ENCODE measurements around the gene EFTUD2. TPM values are rescaled to one million over a fixed set of nuclear protein-coding genes. Genes with fewer than 3 reads are reported as not detected.
A peak's percentile ranks its signal among the peaks of the same experiment; 100 is the strongest.

Gene EFTUD2
- total RNA-seq, 1 experiment from 2014 or later = 215 TPM

DNA sequence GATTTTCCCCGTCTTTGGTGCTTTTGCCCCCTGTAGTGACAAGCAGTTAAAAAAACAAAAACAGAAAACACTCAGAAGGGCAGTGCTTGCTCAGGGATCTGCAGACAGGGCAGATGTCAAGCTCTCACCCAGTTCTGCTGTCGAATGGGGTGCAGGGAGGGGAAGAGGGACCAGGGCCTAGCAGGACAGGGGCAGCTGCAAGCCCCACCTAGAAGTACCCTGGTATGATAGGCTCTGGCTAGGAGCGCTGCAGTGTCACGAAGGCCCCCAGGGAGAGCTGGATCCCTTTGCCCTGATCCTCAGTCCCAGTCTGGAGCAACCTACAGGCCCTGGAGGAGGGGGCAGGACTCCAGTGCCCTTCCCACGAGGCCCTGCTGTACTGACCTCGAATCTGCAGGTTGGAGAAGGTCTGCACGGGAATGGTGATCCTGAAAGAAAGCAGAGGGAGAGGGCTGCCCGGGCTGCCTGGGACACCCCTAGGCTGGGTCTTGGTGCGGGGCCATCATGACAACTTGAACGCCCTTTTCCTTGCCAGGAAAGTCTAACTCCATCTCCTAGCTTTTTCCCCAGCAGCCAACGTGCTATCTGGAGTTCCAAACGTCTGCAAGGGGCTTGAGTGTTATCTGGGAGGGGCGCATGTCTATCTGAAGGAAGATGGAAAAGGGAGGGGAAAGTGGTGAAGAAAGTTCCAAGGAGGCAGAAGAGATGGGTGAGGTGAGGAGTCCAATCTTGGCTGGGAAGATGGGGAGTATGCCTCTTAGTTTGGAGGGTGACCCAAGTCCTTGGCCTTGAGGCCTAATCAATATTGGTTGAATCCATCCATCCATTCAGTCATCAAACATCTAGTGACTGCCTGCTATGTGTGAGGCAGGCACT, 11.2 kb upstream of the EFTUD2 start:
- DNase-seq (ENCODE audit: low spot score) = no peak

DNA sequence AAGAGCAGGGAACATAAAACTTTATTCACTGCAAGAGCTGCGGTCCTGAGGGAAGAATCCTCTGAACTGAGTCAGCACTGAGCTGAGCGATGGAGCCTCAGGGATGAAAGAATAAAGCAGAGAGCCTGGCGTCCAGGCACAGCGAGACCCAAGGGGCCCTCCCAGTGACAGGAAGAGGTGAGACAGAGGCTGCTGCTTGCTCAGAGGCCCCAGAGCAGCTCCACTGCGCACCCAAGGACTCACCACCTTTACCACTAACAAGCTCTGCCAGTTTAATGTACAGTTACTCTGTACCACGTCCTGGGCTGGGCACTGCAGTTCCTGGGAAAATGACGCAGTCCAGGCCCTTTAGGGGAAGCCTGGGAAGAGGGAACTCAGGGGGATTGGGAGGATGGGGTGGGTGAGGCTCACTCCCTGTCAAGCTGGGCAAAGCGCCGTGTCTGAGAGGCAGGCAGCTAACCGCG, 10.5 kb upstream of the EFTUD2 start:
- DNase-seq (ENCODE audit: low spot score) = peak; percentile 85

DNA sequence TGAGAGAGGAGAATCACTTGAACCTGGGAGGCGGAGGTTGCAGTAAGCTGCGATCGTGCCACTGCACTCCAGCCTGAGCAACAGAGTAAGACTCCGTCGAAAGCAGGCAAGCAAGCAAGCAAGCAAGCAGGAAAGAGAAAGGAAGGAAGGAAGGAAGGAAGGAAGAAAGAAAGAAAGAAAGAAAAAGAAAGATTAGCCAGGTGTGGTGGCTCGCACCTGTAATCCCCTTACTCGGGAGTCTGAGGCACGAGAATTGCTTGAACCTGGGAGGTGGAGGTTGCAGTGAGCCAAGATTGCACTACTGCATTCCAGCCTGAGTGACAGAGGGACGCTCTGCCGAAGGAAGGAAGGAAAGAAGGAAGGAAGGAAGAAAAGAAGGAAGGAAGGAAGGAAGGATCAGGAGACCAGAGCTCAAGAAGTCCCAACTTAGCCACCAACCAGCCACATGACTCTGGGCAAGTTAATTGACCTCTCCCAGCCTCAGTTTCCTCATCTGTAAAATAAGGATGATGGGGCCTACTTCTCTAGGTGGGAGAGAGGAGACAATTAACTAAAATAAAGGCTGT, 9.6 kb upstream of the EFTUD2 start:
- DNase-seq (ENCODE audit: low spot score) = no peak

DNA sequence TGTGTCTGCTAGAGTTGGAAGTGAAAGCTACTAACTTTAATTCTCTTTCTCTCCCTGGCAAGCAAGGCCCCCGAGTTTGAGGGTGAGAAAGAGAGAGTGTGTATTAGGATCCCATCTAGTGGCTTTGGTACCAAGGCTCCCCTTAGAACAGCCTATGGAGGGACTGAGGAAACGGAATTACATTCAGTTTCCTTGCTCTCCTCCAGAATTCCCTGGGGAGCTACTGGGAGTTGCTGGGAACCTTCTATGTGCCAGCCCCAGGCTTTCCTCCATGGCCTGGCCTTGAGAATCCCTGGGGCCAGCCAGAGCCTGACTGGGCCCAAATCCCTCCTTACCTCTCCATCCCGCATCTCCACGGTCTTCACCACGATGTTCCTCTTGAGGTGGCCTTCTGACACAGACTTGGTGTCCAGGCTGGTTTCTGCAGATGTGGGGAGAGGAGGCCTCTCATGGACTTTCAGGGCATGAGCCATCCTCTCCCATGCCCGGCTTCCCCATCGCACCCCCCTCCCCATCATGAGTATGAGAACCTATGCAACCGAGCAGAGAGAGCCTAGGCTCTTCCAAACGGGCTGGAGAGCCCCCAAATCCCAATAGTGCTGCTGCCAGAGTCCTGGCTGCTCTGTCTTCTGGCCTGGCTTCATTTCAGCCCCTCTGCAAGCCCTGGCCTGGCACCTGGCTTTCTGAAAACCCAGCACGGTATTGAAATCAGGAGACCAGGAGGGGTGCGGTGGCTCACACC, 8.7 kb upstream of the EFTUD2 start:
- DNase-seq (ENCODE audit: low spot score) = no peak

DNA sequence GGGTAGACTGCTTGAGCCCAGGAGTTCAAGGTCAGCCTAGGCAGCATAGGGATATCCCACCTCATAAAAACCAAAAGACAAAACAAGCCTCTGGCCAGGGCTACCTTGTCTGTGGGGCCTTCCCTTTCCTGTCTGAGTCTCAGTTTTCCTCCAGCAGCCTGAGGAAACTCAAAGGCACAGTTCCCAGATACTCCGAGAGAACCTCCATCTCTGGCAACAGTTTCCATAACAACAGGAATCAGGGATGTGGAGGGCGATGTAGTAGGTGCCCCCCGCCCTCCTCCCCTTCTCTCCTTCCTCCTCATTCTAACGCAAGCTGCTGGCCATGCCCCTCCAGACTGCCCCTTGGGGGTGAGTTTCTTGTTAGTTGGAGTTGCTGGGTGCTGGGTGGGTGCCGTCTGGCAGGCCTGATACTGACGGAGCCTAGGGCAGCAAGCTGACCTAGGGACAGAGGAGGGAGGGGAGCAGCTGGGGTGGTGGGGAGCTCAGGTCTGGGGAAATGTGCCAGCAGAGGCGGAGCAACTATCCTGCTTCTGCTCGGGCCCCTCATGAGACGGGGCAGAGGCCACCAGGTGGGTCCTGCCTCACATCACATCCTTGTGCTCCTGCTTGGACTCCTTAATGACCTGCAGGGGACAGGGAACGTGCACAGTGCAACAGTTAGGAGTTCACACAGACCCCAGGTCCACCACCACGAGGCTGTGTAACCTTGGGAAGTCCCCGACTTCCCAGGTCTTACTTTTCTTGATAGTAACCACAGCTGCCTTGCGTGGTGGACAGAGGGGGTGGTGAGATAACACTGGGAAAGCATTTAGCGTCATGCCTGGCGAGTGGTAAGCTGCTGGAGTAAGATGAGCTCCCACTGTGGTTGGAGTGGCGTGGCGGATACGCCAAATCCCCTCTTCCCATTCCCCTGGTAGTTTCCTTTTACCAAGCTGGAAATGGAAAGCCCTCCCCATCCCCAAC, 7.8 kb upstream of the EFTUD2 start:
- no peak for DNase-seq (ENCODE audit: low spot score)

DNA sequence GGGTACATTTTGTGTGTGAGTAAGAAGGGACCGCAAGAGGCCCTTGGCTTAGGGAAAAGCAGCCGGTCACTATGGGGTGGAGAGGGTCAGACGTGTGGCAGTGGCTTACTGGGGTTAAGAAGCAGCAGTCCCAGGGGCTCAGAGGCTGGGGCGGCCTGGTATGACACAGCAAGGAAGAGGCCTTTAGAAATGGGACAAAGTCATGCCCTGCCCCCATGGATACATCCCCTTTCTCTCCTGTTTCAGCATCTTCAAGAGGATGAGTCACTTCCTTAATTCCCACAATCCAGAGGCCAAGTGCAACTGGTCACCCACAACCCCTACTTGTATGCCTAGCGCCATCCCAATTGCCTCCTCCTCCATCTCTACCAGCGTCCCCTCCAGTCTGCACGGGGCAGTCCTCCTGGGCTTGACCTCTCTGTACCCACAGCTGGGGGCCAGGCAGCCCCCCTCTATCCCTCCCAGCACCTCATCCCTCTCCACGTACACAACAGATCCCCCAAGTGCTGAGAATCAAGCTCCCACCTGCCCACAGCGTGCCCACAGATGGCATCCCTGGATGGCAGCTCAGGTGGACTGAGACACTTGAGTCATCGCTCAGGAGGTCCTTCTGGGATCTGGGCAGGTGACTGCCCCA, 6.9 kb upstream of the EFTUD2 start:
- DNase-seq (ENCODE audit: low spot score) = peak; percentile 99

DNA sequence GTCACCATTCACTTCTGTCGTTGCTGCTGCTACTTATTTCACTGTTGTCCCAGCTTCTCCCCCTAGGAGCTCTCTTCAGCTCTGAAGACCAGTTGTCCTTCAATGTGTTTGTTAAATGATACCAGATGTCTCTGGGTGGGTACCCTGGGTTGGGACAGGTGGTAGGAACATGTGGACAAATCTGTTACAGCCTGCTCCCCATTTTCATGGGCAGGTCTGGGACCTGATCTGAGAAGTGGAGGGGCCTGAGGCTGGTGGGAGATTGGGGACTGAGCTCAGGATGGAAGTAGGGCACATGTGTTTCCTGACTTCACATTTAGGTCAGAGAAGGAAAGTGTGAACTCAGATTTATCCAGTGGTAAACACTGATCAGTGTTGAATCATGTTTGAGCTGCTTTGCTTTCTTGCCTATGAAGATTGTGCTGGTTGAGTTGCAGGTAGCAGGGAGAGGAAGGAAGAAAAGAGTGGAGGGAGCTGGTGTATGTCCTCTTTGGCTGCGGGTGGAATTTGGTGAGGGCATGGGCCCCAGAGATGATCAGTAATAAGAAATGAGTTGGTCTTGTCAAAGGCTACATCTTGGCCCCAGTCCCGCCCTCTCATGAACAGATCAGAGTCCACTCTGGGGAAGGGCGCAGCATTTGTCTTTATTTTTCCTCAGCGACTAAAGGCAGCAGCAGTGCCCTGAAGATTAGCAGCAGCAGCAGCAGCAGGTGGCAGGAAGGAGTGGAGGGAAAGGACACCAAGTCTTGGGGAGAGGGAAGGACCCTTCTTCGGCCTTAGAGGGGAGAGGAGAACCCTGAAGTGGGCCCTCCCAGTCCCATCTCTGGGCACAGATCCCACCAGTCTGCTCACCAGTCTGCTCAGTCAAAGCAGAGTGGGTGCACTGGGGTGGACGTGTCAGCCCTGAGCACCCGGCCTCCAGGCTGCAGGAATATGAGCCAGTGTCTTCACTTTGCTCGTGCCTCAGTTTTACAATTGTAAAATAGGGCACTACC, 6.1 kb upstream of the EFTUD2 start:
- peak; percentile 36 for DNase-seq (ENCODE audit: low spot score)

DNA sequence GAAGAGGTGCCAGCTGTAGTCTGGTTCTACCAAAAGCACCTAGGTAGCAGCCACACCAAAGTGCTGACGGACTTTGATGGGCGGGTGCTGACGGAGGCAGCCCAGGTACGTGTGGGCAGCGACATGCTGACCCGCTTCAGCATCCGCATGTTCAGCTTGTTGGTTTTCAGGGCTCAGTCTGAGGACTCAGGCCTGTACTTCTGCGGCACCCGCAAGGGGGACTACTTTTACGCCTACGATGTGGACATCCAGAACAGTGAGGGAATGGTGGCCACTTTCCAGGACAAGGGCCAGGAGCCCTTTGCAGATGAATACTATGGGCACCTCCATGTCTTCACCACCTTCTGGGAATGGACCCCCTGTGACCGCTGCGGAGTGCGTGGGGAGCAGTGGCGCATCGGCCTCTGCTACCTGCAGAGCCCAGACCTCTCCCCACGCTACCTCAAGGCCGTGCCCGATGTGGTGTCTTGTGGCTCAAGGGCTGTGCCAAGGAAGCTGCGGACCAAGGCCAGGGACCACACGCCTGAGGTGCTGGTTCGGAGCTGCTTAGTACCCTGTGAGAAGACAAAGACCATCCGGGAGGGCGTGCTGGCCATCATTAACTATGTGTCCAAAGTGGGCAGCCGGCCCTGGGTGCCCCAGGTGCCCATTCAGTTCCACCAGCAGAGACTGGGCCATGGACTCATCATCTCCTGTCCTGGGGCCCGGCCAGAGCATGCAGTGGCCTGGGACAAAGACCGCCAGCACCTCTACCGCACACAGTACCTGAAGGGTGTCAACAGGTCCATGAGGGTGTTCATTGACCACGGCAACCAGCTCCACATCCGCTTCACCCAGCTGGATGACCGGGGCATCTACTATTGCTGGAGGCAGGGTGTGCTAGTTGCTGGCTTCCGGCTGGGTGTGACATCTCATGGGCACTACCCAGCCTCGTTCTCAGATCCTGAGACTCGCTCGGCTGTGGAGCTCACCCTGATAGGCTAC, 5.0 kb upstream of the EFTUD2 start:
- no peak for DNase-seq (ENCODE audit: low spot score)

DNA sequence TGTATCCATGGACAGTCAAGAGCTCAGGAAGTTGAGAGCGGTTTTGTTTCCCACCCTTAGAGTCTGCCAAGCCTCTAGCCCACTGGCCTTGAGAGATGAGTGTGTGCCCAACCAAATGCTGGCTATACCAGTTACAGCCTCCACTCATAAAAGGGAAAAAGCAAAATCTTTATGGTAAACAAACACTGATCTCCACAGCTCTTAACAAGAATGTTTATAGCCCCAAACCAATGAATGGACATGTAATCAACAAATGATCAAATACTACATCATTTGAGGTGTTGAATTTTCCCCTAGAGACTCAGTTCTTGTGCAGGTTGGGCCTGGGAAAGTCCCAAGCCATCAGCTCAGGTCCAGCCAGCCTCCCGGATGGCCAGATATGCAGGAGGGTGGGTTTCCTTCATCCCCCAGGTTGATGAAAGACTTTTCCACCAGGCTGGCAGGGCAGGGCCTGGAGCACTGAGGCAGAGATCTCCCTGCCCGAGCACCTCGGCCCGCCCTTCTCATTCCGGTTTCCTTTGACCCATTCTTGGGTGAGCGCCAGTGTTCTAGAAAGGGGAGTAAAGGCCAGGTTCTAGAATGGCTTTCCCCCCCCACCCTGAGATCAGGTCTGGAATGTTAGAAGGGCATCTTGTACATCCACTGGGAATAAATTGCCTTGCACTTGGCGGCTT, 3.9 kb upstream of the EFTUD2 start:
- DNase-seq (ENCODE audit: low spot score) = no peak

DNA sequence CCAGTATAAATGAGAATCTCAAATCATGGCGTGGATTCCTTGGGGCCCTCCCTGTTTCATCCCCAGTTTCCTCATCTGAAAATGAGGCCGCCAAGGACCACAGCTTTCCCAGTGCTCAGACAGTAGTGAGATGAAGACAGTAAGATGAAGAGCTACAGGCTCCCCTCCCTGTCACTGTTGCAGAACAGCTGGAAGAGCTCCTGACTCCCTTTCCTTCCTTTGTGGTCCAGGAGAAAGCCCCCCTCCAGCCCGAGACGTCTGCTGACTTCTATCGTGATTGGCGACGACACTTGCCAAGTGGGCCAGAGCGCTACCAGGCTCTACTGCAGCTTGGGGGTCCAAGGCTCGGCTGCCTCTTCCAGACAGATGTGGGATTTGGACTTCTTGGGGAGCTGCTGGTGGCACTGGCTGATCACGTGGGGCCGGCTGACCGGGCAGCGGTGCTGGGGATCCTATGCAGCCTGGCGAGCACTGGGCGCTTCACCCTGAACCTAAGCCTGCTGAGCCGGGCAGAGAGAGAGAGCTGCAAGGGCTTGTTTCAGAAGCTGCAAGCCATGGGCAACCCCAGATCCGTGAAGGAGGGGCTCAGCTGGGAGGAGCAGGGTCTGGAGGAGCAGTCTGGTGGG, 3.0 kb upstream of the EFTUD2 start:
- DNase-seq (ENCODE audit: low spot score) = no peak

DNA sequence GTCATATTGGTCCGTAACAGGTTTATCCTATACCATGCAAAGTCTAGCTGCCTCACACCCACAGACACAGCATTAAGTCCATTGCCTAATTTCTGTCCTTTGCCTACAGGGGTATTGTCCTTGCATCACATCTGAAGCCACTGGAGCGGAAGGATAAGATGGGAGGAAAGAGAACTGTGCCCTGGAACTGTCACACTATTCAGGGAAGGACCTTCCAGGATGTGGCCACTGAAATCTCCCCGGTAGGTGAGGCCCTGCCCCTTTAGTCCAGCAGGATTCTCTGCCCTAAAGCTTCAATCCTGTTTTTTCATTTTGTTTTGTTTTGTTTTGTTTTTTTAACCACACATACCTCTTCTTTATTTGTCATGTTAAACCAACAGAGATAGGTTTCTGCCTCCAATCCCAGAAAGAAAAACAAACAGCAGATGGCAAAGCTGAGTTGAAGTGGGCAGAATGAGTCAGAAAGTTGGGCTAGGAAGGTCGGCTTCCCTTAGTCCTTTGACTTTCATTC, 2.2 kb upstream of the EFTUD2 start:
- peak; percentile 92 for DNase-seq (ENCODE audit: low spot score)

DNA sequence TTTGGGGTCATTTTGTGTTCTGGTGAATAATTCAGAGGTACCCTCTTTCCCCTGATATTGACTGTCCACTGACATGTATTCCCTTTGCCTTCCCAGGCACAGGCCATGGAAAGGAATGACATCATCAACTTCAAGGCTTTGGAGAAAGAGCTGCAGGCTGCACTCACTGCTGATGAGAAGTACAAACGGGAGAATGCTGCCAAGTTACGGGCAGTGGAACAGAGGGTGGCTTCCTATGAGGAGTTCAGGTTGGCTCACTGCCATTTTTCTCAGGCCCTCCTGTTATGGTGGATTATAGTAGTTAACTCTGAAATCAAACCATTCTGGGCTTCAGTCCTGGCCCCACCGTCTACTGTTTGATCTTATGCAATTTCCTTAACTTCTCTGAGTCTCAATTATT, 1.6 kb upstream of the EFTUD2 start:
- DNase-seq (ENCODE audit: low spot score) = peak; percentile 78

DNA sequence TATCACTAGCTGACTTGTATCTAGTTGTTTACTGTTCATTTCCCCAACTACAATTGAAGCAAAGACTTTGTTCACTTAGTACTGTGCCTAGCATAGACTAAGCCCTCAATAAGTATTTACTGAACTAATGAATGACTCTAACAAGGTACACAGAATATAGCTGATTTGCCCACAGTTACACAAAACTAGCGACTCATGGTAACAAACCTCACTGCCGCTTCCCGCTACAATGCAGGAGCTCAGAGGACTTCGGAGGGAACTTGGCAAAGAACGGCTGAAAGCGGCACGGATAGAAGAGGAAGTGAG, 524 bp downstream of the EFTUD2 start:
- peak; percentile 53 for DNase-seq (ENCODE audit: low spot score)

DNA sequence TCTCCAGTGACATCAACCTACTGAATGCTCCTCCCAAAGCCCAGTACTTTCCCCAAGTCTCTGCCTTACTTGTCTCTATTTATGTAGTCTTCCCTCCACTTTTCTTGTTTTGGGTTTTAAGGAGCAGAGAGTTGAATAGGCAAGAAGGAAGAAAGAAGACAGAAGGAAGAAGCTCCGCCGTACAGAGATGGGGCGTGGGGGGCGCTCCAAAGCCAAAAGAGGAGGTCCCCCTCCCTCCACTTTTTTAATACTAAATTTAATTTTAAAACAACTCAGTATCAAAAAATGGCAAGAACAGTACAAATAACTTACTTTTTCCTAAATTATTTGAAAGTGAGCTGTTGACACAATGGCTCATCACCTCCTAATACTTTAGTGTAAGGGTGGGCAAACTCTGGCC, 4.6 kb downstream of the EFTUD2 start:
- no peak for DNase-seq (ENCODE audit: low spot score)

DNA sequence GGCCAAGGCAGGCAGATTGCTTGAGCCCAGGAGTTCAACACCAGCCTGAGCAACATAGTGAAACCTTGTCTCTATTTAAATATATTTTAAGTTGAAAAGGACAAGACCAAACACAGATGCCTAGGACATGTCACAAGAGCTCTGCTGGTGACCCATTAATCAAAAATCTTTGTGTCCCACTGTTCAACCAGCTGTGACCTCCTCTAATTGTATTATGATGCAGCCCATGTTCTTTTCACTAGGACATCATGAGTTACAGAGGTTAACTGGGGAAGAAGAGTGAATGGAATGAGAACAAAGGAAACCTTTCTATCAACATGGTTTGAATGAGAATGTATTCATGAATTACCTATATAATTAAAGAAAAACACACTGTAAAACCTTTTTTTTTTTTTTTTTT, 7.0 kb downstream of the EFTUD2 start:
- DNase-seq (ENCODE audit: low spot score) = no peak

DNA sequence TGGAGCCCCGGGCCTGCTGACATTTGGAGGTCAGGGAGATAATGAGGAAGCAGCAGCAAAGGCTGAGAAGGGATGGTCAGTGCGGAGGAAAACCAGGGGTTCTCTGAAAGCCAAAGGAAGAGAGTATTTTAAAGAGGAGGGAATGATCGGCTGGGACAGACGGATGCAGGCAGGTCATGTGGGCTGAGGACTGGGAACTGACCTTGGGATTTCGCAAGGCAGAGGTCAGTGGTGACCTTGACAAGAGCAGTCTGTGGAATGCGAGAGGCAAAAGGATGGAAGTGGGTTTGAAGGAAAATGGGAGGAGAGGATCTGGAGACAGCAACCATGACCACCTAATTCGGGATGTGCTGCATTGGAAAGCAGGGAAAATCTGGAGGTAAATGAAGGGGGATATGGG, 10.2 kb downstream of the EFTUD2 start:
- no peak for DNase-seq (ENCODE audit: low spot score)
